ENCODE data around the gene ASS1. TPM values are rescaled to one million over a fixed set of nuclear protein-coding genes. Genes with fewer than 3 reads are reported as not detected.

The ASS1 gene
- total RNA-seq, 1 experiment from 2014 or later, result 40.3 TPM

DNA sequence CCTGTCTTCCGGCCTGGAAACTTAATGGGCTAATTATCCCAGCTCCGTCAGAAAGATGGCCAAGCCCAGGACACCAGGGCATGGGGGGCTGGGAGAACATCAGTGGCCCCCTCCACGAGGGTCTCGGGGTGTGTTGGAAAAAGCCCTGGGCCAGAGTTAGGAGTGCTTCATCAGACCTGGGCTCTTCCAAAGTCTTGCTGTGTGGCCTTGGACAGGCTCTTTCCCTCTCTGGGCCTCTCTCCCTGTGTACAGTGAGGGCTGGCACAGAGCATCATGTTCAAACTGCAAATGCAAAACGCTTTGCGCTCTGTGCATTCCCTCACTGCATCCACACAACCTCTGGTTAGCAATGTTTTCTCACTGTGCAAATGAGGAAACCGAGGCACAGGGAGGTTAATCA is 48.3 kb downstream of the ASS1 start:
- Mint-ChIP-seq H3K27me3 (ENCODE audit: unreplicated experiment) (no peaks in the 10 kb centered on the region), H3K36me3 (ENCODE audit: insufficient read depth, unreplicated experiment) (peaks cover 5% of the 10 kb centered on the region), H3K27ac (ENCODE audit: unreplicated experiment) (no peak overlapping the region), H3K4me3 (ENCODE audit: low read depth, unreplicated experiment) (no peak overlapping the region), H3K9me3 (ENCODE audit: low read depth, unreplicated experiment) (no peaks in the 10 kb centered on the region), H3K4me1 (ENCODE audit: low read depth, unreplicated experiment) (no peaks in the 10 kb centered on the region)
- intact Hi-C loops (cut with micrococcal nuclease; ENCODE audit: unreplicated experiment), result no loop called here
- no peak for DNase-seq
- no TSS peak for BruUV-seq (replicated peaks)
- CTCF ChIA-PET, result no interaction called here
- TF ChIP-seq, protein P1, sequence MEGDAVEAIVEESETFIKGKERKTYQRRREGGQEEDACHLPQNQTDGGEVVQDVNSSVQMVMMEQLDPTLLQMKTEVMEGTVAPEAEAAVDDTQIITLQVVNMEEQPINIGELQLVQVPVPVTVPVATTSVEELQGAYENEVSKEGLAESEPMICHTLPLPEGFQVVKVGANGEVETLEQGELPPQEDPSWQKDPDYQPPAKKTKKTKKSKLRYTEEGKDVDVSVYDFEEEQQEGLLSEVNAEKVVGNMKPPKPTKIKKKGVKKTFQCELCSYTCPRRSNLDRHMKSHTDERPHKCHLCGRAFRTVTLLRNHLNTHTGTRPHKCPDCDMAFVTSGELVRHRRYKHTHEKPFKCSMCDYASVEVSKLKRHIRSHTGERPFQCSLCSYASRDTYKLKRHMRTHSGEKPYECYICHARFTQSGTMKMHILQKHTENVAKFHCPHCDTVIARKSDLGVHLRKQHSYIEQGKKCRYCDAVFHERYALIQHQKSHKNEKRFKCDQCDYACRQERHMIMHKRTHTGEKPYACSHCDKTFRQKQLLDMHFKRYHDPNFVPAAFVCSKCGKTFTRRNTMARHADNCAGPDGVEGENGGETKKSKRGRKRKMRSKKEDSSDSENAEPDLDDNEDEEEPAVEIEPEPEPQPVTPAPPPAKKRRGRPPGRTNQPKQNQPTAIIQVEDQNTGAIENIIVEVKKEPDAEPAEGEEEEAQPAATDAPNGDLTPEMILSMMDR (IDR thresholded peaks at IDR 0.05; ENCODE audit: unreplicated experiment), result no peak

DNA sequence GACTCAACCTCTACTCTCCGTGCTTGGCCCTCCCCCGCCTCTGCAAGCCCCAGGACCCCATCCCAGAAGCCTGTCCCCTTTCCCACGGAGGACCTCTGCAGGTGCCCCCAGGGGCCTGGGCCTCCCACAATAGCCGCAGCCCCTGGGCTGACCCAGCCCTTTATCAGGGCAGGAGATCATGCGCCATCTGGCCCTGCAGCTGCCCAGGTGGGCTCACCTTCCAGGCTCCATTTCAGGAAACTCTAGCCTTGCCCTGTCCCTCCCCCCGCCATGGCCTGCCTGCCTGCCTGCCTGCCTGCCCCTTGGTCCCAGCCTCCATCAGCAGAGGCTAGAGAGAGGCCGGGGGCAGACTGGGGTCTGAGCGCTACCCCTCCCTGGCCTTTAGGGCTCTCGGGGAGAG is 48.7 kb downstream of the ASS1 start:
- TF ChIP-seq, protein P1 (IDR thresholded peaks at IDR 0.05; ENCODE audit: unreplicated experiment), result no peak
- CTCF ChIA-PET, result interaction anchor here (0.6 kb wide), 1 partner anchor 20 kb away, joined by 3 read pairs; no protein-coding TSS in a partner anchor
- DNase-seq, result no peak
- Mint-ChIP-seq H3K27ac (ENCODE audit: unreplicated experiment) (no peak overlapping the region), H3K4me3 (ENCODE audit: low read depth, unreplicated experiment) (no peak overlapping the region), H3K36me3 (ENCODE audit: insufficient read depth, unreplicated experiment) (peaks cover 5% of the 10 kb centered on the region), H3K27me3 (ENCODE audit: unreplicated experiment) (no peaks in the 10 kb centered on the region), H3K9me3 (ENCODE audit: low read depth, unreplicated experiment) (no peaks in the 10 kb centered on the region), H3K4me1 (ENCODE audit: low read depth, unreplicated experiment) (no peaks in the 10 kb centered on the region)
- intact Hi-C loops (cut with micrococcal nuclease; ENCODE audit: unreplicated experiment), result no loop called here
- BruUV-seq (replicated peaks), result no TSS peak

DNA sequence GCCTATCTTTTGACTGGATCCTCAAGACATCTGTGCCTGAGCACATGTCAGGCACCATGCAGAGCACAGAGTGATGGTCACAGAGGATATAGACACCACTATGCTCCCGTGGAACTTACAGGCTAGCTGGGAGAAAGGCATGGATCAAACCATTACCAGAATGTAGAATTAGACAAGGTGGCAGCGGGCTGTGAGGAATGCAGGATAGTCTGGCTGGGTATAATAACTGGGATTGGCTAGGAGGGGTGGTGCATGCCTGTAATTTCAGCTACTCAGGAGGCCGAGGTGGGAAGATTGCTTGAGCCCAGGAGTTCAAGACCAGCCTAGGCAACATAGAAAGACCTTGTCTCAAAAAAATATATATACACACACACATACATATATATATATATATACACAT is 50.3 kb downstream of the ASS1 start:
- TF ChIP-seq, protein P1 (IDR thresholded peaks at IDR 0.05; ENCODE audit: unreplicated experiment), result no peak
- BruUV-seq (replicated peaks), result no TSS peak
- H3K27me3 Mint-ChIP-seq (ENCODE audit: unreplicated experiment), result no peaks in the 10 kb centered on the region
- H3K4me3 Mint-ChIP-seq (ENCODE audit: low read depth, unreplicated experiment), result no peak overlapping the region
- no peaks in the 10 kb centered on the region for H3K9me3 Mint-ChIP-seq (ENCODE audit: low read depth, unreplicated experiment)
- CTCF ChIA-PET, result no interaction called here
- peaks cover 7% of the 10 kb centered on the region for H3K4me1 Mint-ChIP-seq (ENCODE audit: low read depth, unreplicated experiment)
- intact Hi-C loops (cut with micrococcal nuclease; ENCODE audit: unreplicated experiment), result no loop called here
- DNase-seq, result no peak
- no peak overlapping the region for H3K27ac Mint-ChIP-seq (ENCODE audit: unreplicated experiment)
- H3K36me3 Mint-ChIP-seq (ENCODE audit: insufficient read depth, unreplicated experiment), result peaks cover 5% of the 10 kb centered on the region

DNA sequence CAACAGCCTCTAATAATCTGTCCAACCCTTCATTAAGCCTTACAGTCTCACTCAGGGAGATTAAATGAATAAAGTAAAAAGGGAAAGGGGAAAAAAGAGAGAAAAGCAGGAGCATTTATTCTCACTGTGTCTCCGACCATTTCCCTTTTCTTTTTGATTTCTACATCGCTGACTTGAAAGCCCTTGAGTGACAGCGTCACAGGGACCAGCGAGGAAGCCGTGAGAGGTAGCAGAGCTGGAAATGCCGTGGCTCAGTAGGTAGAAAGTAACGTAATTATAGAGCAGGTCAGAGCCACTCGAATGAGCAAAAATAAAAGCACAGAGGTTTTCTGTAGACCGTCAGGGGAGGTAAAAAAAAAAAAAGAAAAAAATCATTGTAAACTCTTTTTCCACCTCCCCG is 52.4 kb downstream of the ASS1 start:
- peaks cover 5% of the 10 kb centered on the region for H3K36me3 Mint-ChIP-seq (ENCODE audit: insufficient read depth, unreplicated experiment)
- DNase-seq, result no peak
- H3K4me3 Mint-ChIP-seq (ENCODE audit: low read depth, unreplicated experiment), result no peak overlapping the region
- intact Hi-C loops (cut with micrococcal nuclease; ENCODE audit: unreplicated experiment), result no loop called here
- no peak overlapping the region for H3K27ac Mint-ChIP-seq (ENCODE audit: unreplicated experiment)
- no TSS peak for BruUV-seq (replicated peaks)
- no peaks in the 10 kb centered on the region for H3K9me3 Mint-ChIP-seq (ENCODE audit: low read depth, unreplicated experiment)
- CTCF ChIA-PET, result interaction anchor here (0.7 kb wide), 1 partner anchor 407 kb away, joined by 3 read pairs; no protein-coding TSS in a partner anchor
- H3K27me3 Mint-ChIP-seq (ENCODE audit: unreplicated experiment), result no peaks in the 10 kb centered on the region
- TF ChIP-seq, protein P1 (IDR thresholded peaks at IDR 0.05; ENCODE audit: unreplicated experiment), result no peak
- peaks cover 11% of the 10 kb centered on the region for H3K4me1 Mint-ChIP-seq (ENCODE audit: low read depth, unreplicated experiment)

Data from Calu3 (cell line).